Neural cell (in vitro differentiated cells): ENCODE results near the gene ISLR2. TPM values are rescaled to one million over a fixed set of nuclear protein-coding genes. Genes with fewer than 3 reads are reported as not detected.
"Not testable (repeated sequence)": the region's sequence is repeated elsewhere in the genome, so short reads cannot be mapped to it uniquely, and the experiment has no call there.

Experiments used
- H2AFZ ChIP-seq: fragments of 200-600, 300-800 bp; sonication (generic), shearing (Covaris generic); 2 replicates; pipeline ENCODE4 v1.6.0; 2014; ENCODE audit warnings: low read depth, mild to moderate bottlenecking, antibody characterized with exemption, low read length, moderate library complexity
- H3F3A ChIP-seq: fragments of 200-600 bp; shearing (Covaris generic); 2 replicates; pipeline ENCODE4 v1.6.1; 2016; ENCODE audit warnings: mild to moderate bottlenecking, moderate library complexity, mixed read lengths, antibody characterized with exemption, low read length; ENCODE audit not compliant: insufficient read depth, poor library complexity, severe bottlenecking
- H3K27ac ChIP-seq: fragments of 200-600, 300-800 bp; sonication (generic), shearing (Covaris generic); 2 replicates; pipeline ENCODE4 v1.5.1; 2014; ENCODE audit warnings: mild to moderate bottlenecking, low read length, moderate library complexity
- H3K27me3 ChIP-seq: fragments of 300-800, 200-600 bp; sonication (generic), shearing (Covaris generic); 2 replicates; pipeline ENCODE4 v1.6.0; 2014; ENCODE audit warnings: mild to moderate bottlenecking, low read depth, low read length, moderate library complexity; ENCODE audit not compliant: insufficient read depth
- H3K36me3 ChIP-seq: fragments of 300-800, 200-600 bp; sonication (generic), shearing (Covaris generic); 2 replicates; pipeline ENCODE4 v1.5.1; 2014; ENCODE audit warnings: mild to moderate bottlenecking, antibody characterized with exemption, low read length, moderate library complexity; ENCODE audit not compliant: insufficient read depth
- H3K4me2 ChIP-seq: fragments of 300-800, 200-600 bp; sonication (generic), shearing (Covaris generic); 2 replicates; pipeline ENCODE4 v1.6.0; 2014; ENCODE audit warnings: mild to moderate bottlenecking, low read length
- H3K4me3 ChIP-seq: fragments of 300-800, 200-600 bp; sonication (generic), shearing (Covaris generic); 2 replicates; pipeline ENCODE4 v1.5.1; 2014; ENCODE audit warnings: mild to moderate bottlenecking, low read length, moderate library complexity
- H3K79me2 ChIP-seq: fragments of 200-600 bp; shearing (Covaris generic); replicated peaks from 2 replicates; pipeline ENCODE4 v1.6.0; 2014; ENCODE audit warnings: mild to moderate bottlenecking, low read length, moderate library complexity; ENCODE audit not compliant: insufficient read depth
- H3K9ac ChIP-seq: fragments of 300-800, 200-600 bp; sonication (generic), shearing (Covaris generic); 2 replicates; pipeline ENCODE4 v1.6.1; 2016; ENCODE audit warnings: mild to moderate bottlenecking, low read length, mixed read lengths
- H3K9me2 ChIP-seq: fragments of 200-600 bp; shearing (Covaris generic); 2 replicates; pipeline ENCODE4 v1.6.1; 2016; ENCODE audit warnings: mild to moderate bottlenecking, low read length, mixed read lengths; ENCODE audit not compliant: insufficient read depth
- H3K9me3 ChIP-seq: fragments of 200-600, 300-800 bp; sonication (generic), shearing (Covaris generic); 2 replicates; pipeline ENCODE4 v1.6.1; 2016; ENCODE audit warnings: mild to moderate bottlenecking, mixed run types, low read length, moderate library complexity, mixed read lengths
- H4K20me1 ChIP-seq: fragments of 200-600 bp; shearing (Covaris generic); 2 replicates; pipeline ENCODE4 v1.6.1; 2016; ENCODE audit warnings: mild to moderate bottlenecking, mixed run types; ENCODE audit not compliant: insufficient read depth
- EP300 ChIP-seq: fragments of 450-650 bp; conservative IDR thresholded peaks from 2 replicates; pipeline ENCODE4 v1.6.1; 2014; ENCODE audit warnings: antibody characterized with exemption, mild to moderate bottlenecking, moderate library complexity; ENCODE audit not compliant: poor library complexity, severe bottlenecking
- EZH2 ChIP-seq: fragments of 200-600, 300-800 bp; shearing (Covaris generic), sonication (generic); IDR thresholded peaks from 2 replicates; pipeline ENCODE4 v1.6.1; 2014; ENCODE audit warnings: antibody characterized with exemption, low read length, borderline replicate concordance, mild to moderate bottlenecking; ENCODE audit not compliant: insufficient read depth, poor library complexity, severe bottlenecking
- POLR2AphosphoS5 ChIP-seq: IDR thresholded peaks from 2 replicates; pipeline ENCODE4 v1.6.1; 2012
- TAF1 ChIP-seq: IDR thresholded peaks from 2 replicates; pipeline ENCODE4 v1.6.1; 2012; ENCODE audit warnings: low read depth
- polyA plus RNA-seq: library from polyadenylated mRNA; depleted of rRNA; stranded (reverse); fragments of >200 nt; gene quantifications from 2 replicates; pipeline ENCODE4 v1.2.3, GENCODE V29; 2014
- TF ChIP-seq, protein P1 (sequence below): IDR thresholded peaks from 2 replicates; pipeline ENCODE4 v1.6.1; 2012; ENCODE audit warnings: borderline replicate concordance

Gene ISLR2
- polyA plus RNA-seq, 1 donor from 2014 or later, result 301 TPM

DNA sequence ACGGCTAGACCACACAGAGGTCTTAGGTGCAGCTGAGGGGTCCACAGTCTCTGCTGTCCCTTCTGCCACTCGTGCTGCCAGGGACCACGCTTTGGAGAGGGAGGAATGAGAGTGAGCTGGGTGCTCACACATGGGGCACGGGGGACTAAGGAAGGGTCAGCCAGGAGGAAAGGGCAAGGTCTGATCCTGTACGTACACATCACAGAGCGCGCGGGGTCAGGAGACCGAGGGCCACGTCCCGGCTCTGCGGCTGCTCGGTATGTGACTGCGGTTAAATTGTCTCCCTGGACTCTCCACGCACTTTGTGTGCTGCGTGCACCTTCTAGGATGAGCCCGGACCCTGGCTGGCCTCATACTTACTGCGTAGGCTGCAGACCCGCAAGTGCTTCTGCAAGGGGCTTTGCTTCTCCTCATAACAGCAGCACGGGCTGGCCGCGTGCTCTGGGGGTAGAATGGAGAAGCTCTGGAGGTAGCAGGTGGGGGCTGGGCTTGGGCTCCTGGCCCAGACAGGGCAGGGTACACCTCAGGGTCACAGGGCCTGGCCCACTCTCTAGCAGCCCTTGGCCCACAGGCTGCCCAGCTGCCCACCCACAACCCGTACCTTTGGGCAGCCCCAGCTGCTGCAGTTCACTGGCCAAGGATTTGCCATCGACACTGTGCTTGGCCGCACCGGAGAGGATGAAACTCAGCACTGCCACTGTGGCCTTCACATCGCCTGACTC, 33.5 kb upstream of the ISLR2 start:
- H3K4me2 ChIP-seq, H3K36me3 ChIP-seq, H2AFZ ChIP-seq, H3K9ac ChIP-seq, H3K9me3 ChIP-seq, H3K27ac ChIP-seq, H4K20me1 ChIP-seq, H3K79me2 ChIP-seq, H3K4me3 ChIP-seq, H3K27me3 ChIP-seq, H3F3A ChIP-seq, H3K9me2 ChIP-seq: not testable (repeated sequence)

DNA sequence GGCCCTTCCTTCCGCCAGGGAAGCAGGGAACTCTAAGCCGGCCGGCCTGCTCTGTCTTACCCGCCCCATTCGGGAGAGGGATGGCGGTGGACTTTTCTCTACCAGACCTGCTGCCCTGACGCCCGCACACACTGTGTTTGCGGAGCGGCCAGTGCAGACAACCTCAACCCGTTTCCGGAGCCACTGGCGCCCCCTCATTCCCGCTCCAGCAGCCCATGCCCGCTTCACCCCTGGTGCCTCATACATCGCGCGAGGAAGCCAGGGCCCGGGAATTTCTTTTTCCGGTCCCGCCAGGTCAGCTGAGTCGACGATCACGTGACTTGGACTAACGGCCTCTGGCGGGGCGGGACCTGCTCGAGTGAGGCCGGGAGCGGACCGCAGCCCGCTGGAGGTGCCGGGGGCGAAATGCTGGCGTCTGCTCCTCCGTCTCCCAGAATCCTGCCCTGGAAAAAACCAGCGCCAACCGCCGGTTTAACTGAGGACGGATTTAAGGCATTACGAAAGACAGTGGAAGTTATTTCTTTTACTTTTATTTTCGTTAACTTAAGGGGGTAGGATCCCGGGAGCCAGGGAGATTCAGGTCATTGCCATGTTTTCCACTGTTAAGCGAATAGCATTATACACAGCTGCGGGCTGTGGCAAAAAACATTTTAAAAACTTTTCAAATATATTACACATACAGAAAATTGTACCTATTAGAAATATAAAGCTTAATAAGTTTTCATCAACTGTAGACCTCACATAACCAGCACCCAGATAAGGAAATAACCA, 30.2 kb upstream of the ISLR2 start:
- TF ChIP-seq POLR2AphosphoS5 (peak; percentile 61), TAF1 (peak; percentile 30), EP300 (peak; percentile 11)
- H3K36me3 ChIP-seq, H3K79me2 ChIP-seq, H4K20me1 ChIP-seq, H3K27ac ChIP-seq, H3F3A ChIP-seq, H3K9me3 ChIP-seq, H3K9me2 ChIP-seq, H2AFZ ChIP-seq, H3K4me2 ChIP-seq, H3K27me3 ChIP-seq: not testable (repeated sequence)
- H3K9ac ChIP-seq, result peak overlapping the region; percentile 47
- H3K4me3 ChIP-seq, result peak overlapping the region; percentile 57

DNA sequence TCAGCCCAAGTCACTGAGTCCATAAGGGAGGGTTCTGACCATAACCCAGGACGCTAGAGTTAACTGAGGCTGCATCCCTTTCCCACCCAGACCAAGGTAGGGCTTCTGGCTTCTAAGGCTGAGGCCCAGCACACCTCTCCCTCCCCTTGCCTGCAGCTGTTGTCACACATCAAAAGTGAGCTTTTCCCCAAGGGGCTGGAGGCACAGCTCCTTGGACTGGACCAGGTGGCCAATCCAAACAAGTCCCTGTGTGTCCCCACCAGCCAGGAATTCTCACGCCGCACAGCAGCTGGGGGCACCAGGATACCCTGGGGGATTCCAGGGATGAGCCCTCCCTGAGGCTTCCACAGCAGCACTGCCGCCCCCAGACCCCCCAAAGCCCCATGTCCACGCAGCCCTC, 22.3 kb upstream of the ISLR2 start:
- Histone ChIP-seq H3K9me2 (no peaks in the 10 kb centered on the region), H3K27ac (no peak overlapping the region), H3K9me3 (no peaks in the 10 kb centered on the region), H3K79me2 (no peaks in the 10 kb centered on the region), H2AFZ (no peak overlapping the region), H3K4me2 (no peak overlapping the region), H3K9ac (no peak overlapping the region), H3F3A (no peaks in the 10 kb centered on the region), H3K27me3 (no peaks in the 10 kb centered on the region), H3K4me3 (no peak overlapping the region), H3K36me3 (no peaks in the 10 kb centered on the region), H4K20me1 (no peaks in the 10 kb centered on the region)
- TF ChIP-seq EP300 (no peak), TAF1 (no peak), EZH2 (no peak)
- TF ChIP-seq, protein P1, sequence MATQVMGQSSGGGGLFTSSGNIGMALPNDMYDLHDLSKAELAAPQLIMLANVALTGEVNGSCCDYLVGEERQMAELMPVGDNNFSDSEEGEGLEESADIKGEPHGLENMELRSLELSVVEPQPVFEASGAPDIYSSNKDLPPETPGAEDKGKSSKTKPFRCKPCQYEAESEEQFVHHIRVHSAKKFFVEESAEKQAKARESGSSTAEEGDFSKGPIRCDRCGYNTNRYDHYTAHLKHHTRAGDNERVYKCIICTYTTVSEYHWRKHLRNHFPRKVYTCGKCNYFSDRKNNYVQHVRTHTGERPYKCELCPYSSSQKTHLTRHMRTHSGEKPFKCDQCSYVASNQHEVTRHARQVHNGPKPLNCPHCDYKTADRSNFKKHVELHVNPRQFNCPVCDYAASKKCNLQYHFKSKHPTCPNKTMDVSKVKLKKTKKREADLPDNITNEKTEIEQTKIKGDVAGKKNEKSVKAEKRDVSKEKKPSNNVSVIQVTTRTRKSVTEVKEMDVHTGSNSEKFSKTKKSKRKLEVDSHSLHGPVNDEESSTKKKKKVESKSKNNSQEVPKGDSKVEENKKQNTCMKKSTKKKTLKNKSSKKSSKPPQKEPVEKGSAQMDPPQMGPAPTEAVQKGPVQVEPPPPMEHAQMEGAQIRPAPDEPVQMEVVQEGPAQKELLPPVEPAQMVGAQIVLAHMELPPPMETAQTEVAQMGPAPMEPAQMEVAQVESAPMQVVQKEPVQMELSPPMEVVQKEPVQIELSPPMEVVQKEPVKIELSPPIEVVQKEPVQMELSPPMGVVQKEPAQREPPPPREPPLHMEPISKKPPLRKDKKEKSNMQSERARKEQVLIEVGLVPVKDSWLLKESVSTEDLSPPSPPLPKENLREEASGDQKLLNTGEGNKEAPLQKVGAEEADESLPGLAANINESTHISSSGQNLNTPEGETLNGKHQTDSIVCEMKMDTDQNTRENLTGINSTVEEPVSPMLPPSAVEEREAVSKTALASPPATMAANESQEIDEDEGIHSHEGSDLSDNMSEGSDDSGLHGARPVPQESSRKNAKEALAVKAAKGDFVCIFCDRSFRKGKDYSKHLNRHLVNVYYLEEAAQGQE, result no peak

DNA sequence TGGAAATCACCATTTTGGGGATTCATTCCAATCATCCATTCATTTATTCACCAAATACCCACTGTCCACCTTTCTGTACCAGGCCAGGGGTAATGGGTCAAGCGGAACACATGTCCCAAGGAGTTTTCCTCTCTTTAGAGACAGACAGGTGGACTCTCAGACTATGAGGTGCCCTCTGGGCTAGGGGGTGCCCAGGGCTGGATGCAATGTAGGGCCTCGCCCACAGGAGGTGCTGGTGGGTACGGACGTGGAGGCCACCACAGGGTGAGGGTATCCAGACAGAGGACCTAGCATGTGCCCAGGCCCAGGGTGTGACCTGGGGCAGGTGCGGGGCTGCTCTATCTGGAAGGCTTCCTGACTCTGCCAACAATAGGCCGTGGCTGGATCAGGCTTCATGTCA, 21.8 kb upstream of the ISLR2 start:
- H3K4me2 ChIP-seq, H3K9me3 ChIP-seq, H3F3A ChIP-seq, H3K9me2 ChIP-seq, H3K79me2 ChIP-seq, H2AFZ ChIP-seq, H3K9ac ChIP-seq, H4K20me1 ChIP-seq, H3K36me3 ChIP-seq, H3K27me3 ChIP-seq, H3K27ac ChIP-seq, H3K4me3 ChIP-seq: not testable (repeated sequence)
